HL-60 (cell line): ENCODE data around the gene CLSTN2.

Experiments used
- GABPA ChIP-seq: IDR thresholded peaks from 2 replicates; pipeline ENCODE4 v1.6.1; 2012; ENCODE audit warnings: low read depth
- POLR2AphosphoS5 ChIP-seq: IDR thresholded peaks from 2 replicates; pipeline ENCODE4 v1.6.1; 2012; ENCODE audit warnings: low read depth
- SPI1 ChIP-seq: IDR thresholded peaks from 2 replicates; pipeline ENCODE4 v1.6.1; 2012; ENCODE audit warnings: low read depth, mild to moderate bottlenecking, borderline replicate concordance
- TF ChIP-seq, protein P1 (sequence below): IDR thresholded peaks from one replicate; pipeline ENCODE4 v1.5.1; 2011; ENCODE audit warnings: low read length, control low read depth, inconsistent platforms; ENCODE audit not compliant: insufficient read depth
- TF ChIP-seq, protein P2 (sequence below): IDR thresholded peaks from 2 replicates; pipeline ENCODE4 v1.6.1; 2012; ENCODE audit warnings: low read depth; ENCODE audit not compliant: insufficient replicate concordance

- TF ChIP-seq, protein P1, sequence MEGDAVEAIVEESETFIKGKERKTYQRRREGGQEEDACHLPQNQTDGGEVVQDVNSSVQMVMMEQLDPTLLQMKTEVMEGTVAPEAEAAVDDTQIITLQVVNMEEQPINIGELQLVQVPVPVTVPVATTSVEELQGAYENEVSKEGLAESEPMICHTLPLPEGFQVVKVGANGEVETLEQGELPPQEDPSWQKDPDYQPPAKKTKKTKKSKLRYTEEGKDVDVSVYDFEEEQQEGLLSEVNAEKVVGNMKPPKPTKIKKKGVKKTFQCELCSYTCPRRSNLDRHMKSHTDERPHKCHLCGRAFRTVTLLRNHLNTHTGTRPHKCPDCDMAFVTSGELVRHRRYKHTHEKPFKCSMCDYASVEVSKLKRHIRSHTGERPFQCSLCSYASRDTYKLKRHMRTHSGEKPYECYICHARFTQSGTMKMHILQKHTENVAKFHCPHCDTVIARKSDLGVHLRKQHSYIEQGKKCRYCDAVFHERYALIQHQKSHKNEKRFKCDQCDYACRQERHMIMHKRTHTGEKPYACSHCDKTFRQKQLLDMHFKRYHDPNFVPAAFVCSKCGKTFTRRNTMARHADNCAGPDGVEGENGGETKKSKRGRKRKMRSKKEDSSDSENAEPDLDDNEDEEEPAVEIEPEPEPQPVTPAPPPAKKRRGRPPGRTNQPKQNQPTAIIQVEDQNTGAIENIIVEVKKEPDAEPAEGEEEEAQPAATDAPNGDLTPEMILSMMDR: no peak
- TF ChIP-seq, protein P2, sequence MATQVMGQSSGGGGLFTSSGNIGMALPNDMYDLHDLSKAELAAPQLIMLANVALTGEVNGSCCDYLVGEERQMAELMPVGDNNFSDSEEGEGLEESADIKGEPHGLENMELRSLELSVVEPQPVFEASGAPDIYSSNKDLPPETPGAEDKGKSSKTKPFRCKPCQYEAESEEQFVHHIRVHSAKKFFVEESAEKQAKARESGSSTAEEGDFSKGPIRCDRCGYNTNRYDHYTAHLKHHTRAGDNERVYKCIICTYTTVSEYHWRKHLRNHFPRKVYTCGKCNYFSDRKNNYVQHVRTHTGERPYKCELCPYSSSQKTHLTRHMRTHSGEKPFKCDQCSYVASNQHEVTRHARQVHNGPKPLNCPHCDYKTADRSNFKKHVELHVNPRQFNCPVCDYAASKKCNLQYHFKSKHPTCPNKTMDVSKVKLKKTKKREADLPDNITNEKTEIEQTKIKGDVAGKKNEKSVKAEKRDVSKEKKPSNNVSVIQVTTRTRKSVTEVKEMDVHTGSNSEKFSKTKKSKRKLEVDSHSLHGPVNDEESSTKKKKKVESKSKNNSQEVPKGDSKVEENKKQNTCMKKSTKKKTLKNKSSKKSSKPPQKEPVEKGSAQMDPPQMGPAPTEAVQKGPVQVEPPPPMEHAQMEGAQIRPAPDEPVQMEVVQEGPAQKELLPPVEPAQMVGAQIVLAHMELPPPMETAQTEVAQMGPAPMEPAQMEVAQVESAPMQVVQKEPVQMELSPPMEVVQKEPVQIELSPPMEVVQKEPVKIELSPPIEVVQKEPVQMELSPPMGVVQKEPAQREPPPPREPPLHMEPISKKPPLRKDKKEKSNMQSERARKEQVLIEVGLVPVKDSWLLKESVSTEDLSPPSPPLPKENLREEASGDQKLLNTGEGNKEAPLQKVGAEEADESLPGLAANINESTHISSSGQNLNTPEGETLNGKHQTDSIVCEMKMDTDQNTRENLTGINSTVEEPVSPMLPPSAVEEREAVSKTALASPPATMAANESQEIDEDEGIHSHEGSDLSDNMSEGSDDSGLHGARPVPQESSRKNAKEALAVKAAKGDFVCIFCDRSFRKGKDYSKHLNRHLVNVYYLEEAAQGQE: no peak
- no peak for TF ChIP-seq POLR2AphosphoS5
- no peak for TF ChIP-seq SPI1
- TF ChIP-seq GABPA: no peak
Observed at GRCh38 chr3:140505876-140506275, 570.9 kb downstream of the CLSTN2 start.
